LNCAP (cell line): ENCODE measurements around the gene TGFBR3.

Experiments used
- TF ChIP-seq, protein P1 (sequence below): fragments of 450-650 bp; IDR thresholded peaks from 2 replicates; pipeline ENCODE4 v1.5.1; 2017; ENCODE audit warnings: mild to moderate bottlenecking

TGFBR3 gene

DNA sequence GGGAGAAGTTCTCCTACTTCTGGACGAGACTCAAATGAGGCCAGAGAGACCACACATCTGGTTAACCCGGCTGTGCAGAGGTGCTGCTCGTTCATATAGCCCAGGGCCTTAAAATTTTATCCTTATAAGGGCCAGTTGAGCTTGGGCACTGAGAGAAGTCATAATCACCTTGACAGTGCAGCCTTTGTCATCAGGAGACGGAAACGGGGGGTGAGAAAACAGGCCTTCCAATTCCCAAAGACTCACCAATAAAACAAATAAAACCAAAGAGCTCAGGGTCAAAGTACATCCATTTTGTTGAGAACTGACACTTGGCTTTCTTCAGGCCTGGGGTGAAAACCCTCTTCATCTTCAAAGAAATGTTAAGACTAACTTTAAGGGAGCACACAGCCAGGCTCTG is 167.1 kb downstream of the TGFBR3 start:
- TF ChIP-seq, protein P1, sequence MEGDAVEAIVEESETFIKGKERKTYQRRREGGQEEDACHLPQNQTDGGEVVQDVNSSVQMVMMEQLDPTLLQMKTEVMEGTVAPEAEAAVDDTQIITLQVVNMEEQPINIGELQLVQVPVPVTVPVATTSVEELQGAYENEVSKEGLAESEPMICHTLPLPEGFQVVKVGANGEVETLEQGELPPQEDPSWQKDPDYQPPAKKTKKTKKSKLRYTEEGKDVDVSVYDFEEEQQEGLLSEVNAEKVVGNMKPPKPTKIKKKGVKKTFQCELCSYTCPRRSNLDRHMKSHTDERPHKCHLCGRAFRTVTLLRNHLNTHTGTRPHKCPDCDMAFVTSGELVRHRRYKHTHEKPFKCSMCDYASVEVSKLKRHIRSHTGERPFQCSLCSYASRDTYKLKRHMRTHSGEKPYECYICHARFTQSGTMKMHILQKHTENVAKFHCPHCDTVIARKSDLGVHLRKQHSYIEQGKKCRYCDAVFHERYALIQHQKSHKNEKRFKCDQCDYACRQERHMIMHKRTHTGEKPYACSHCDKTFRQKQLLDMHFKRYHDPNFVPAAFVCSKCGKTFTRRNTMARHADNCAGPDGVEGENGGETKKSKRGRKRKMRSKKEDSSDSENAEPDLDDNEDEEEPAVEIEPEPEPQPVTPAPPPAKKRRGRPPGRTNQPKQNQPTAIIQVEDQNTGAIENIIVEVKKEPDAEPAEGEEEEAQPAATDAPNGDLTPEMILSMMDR, result no peak

DNA sequence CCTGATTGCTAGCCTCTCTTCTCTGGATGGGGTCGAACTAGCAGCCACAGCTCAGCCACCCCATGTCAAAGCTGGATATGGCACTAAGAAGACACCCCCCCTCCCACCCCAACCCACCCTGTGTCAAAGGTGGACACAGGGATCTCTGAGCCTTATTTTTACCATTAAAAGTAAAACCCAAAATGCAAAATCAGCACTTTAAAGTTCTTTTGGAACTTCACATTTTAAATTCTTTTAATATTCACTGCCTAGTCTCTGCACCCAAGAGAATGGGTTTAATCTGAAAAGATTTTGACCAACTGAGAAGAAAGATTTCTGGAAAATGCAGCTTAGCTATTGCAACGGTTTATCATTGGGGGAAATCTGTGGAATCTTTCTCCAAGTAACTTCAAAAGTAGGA is 167.6 kb downstream of the TGFBR3 start:
- TF ChIP-seq, protein P1, result no peak

DNA sequence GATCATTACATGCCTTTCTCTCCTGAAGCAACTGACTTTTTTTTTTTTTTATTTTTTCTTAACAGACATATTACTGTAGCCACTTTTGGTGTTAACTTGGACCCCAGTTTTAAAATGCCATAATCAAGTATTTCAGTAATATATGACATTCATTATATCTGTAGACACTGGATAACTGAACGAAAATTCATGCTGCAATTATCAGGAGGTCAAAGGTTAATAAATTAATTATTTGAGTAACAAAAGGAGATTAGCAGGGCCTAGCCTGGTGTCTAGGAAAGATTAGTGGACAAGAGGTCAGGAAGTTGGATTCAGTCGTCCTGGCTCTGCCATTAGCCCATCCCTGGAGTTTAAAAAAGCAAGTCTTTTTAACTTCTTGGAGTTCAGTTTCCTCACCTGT is 168.1 kb downstream of the TGFBR3 start:
- TF ChIP-seq, protein P1, result no peak

DNA sequence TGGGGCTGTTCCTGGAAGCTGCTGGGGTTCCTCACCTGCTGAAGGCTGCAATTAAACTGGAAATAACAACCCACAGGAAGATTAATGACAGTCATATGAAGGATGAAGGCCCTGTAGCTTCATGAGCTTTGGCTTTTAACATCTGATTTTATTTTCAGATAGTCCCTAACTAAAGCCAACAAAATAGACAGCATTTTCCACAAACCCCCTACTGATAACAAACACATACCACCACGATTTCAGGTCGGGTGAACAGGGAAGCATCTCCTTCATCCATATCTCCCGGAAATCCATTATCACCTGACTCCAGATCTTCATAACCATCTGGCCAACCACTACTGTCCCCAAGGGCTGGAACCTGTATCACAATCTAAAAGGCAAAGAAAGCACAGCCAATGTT is 169.6 kb downstream of the TGFBR3 start:
- TF ChIP-seq, protein P1, result no peak

DNA sequence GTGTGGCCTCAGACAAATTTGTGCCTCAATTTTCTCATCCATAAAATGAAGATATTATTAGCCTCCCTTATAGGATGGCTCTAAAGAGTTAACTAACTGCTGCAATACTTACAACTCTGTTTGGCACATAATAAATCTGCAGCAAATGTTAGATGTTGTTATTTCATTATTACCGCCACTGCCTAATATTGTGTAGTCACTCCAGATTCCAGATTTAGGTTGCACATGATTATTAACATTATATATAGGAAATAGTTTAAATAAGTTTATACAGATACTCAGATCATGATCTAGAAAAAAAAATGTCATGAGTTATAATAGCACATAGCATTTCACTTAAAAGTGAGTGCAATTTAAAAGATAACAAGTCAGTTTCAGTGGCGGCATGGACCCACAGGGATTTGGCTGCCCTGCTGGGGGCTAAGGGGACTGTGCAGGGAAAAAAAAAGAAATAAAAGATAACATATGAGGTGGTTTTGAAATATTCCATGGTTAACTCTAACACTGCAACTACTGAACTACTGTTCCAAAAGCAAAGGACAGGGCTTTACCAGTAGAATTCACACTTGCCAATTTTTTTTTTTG is 170.4 kb downstream of the TGFBR3 start:
- TF ChIP-seq, protein P1, result no peak

DNA sequence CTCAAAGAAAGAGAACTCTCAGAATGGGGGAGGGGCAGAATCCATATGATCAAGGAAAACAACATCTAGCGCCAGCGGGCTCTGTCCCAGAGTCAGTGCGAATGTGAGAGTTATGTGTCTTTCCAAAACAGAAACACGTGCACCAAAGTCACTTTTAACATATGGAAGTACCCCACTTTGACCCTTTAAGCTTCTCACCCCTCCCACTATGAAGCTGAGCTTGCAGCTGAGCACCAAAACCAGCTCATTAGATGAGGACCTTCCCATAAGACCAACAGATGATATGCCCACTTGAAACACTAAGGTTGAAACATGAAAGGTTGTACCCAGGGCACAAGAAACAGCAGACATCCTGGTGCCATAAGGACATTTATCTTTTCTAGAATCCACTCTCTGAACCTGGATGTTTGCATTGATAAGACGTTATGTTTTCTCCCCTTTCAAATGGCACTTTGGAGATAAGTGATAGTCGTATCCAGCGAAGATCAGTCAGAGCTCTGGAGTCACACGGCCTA is 171.0 kb downstream of the TGFBR3 start:
- TF ChIP-seq, protein P1, result no peak

DNA sequence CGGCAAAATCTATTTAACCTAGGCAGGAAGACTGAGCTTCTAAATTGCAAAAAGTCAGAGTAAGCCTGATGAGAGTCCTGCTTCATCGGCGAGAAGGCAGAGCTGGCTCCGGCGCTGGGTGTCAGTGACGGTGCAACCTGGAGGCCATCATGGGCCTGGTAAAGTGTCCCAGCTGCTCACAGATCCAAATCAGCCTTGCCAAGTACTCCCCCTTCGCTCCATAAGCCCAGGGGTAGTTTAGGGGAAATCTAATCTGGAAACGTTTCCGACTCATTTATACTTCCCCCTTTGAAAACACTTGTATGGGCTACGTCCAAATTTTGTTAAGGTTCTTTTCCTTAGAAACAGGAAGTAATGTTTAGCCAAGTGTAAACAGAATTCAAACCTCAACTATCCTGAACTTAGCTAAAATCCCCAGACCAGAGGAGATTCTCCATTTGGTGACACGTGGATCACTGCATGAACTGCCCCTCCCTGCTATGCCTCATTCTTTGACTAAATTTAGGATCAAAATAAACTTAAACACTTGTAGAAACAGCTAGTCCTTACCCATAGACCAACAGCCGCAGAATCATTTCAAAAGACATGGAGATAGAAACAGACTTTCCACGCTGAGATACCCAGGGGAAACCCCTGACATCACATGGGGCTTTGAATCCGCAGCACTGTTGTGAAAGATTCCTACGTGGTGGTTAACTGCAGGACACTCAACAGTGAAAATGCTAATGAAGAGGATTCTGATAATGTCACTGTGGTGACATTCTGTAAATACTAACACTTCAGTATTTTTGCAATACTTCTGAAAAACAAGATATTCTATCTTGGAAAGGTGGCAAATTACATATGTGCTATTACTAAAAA is 172.7 kb downstream of the TGFBR3 start:
- TF ChIP-seq, protein P1, result no peak
